Endodermal cell (in vitro differentiated cells): ENCODE measurements around the gene NEU3. TPM values are rescaled to one million over a fixed set of nuclear protein-coding genes. Genes with fewer than 3 reads are reported as not detected.

ENCODE experiments used
- DNase-seq: peaks from one replicate; pipeline ENCODE4 v3.0.0-alpha.2; 2017
- H3K27ac ChIP-seq: 2 replicates; pipeline ENCODE4 v1.5.1; 2013; ENCODE audit warnings: mild to moderate bottlenecking, low read depth, low read length, moderate library complexity
- H3K27me3 ChIP-seq: 2 replicates; pipeline ENCODE4 v1.6.1; 2013; ENCODE audit warnings: mild to moderate bottlenecking, low read length, moderate library complexity; ENCODE audit not compliant: insufficient read depth, control insufficient read depth, poor library complexity, severe bottlenecking
- H3K36me3 ChIP-seq: 2 replicates; pipeline ENCODE4 v1.7.0; 2013; ENCODE audit warnings: mild to moderate bottlenecking, low read length, moderate library complexity; ENCODE audit not compliant: control insufficient read depth, insufficient read depth
- H3K4me1 ChIP-seq: one replicate; pipeline ENCODE4 v1.7.0; 2013; ENCODE audit warnings: low read length; ENCODE audit not compliant: control insufficient read depth, insufficient read depth
- H3K4me3 ChIP-seq: 2 replicates; pipeline ENCODE4 v1.5.1; 2013; ENCODE audit warnings: mild to moderate bottlenecking, low read length, moderate library complexity
- H3K9ac ChIP-seq: 2 replicates; pipeline ENCODE4 v1.6.1; 2013; ENCODE audit warnings: mild to moderate bottlenecking, low read length, moderate library complexity; ENCODE audit not compliant: poor library complexity, severe bottlenecking; ENCODE audit errors: extremely low read depth
- H3K9me3 ChIP-seq: 2 replicates; pipeline ENCODE4 v1.6.1; 2013; ENCODE audit warnings: mild to moderate bottlenecking, low read length, moderate library complexity; ENCODE audit not compliant: control insufficient read depth
- H3K27ac Mint-ChIP-seq: 2 replicates; pipeline ENCODE4 v1.8.0; 2020; ENCODE audit warnings: mixed read lengths
- H3K27me3 Mint-ChIP-seq: 2 replicates; pipeline ENCODE4 v1.8.0; 2021; ENCODE audit warnings: mild to moderate bottlenecking, mixed read lengths; ENCODE audit not compliant: insufficient read depth
- H3K36me3 Mint-ChIP-seq: 2 replicates; pipeline ENCODE4 v1.8.0; 2020; ENCODE audit warnings: low read depth, mixed read lengths
- H3K4me1 Mint-ChIP-seq: 2 replicates; pipeline ENCODE4 v1.8.0; 2020; ENCODE audit warnings: mixed read lengths
- H3K4me3 Mint-ChIP-seq: 2 replicates; pipeline ENCODE4 v1.8.0; 2020; ENCODE audit warnings: mild to moderate bottlenecking, moderate library complexity, mixed read lengths
- H3K9me3 Mint-ChIP-seq: 2 replicates; pipeline ENCODE4 v1.8.0; 2020; ENCODE audit warnings: mild to moderate bottlenecking, mixed read lengths
- CTCF ChIP-seq: fragments of 200-600 bp; sonication (generic); conservative IDR thresholded peaks from 2 replicates; pipeline ENCODE4 v1.5.0; 2021; ENCODE audit warnings: antibody characterized with exemption, mild to moderate bottlenecking
- WGBS, 2 experiments: methylation state at CpG; one replicate each; pipeline versions ENCODE4 v1.1.5 to v1.1.7; 2013; ENCODE audit warnings: missing lambda C conversion rate in 2 of 2, mixed read lengths in 1 of 2; ENCODE audit not compliant: insufficient coverage in 1 of 2, insufficient read length in 1 of 2; 5-methylcytosine and 5-hydroxymethylcytosine counted together
- total RNA-seq, 2 donors: library from RNA; stranded (reverse); fragmentation: NEBNext Ultra II Directional in 1 of 2; extraction: Animal tissue kit (Norgen Biotek cat#: 25700) in 1 of 2; gene quantifications; 2 replicates in 1 of 2; 3 replicates in 1 of 2; pipeline ENCODE4 v1.2.1, GENCODE V29; 2021

Gene NEU3
- total RNA-seq, 2 donors from 2014 or later = 9.1 to 10.8 TPM

- Histone ChIP-seq H3K9me3 (no peaks in the 10 kb centered on the region), H3K4me1 (peaks cover 2% of the 10 kb centered on the region), H3K4me3 (no peak overlapping the region), H3K36me3 (peaks cover 73% of the 10 kb centered on the region), H3K27me3 (no peaks in the 10 kb centered on the region), H3K9ac (no peak overlapping the region), H3K27ac (no peak overlapping the region)
- no peak for TF ChIP-seq CTCF
- Mint-ChIP-seq H3K4me1 (peaks cover 21% of the 10 kb centered on the region), H3K4me3 (no peak overlapping the region), H3K9me3 (no peaks in the 10 kb centered on the region), H3K36me3 (peaks cover 40% of the 10 kb centered on the region), H3K27me3 (no peaks in the 10 kb centered on the region), H3K27ac (no peak overlapping the region)
- no peak for DNase-seq
- WGBS, 2 experiments = 93 to 96% methylated on average over 4 to 5 of the region's 5 CpGs
Observed at GRCh38 chr11:74966651-74967050, 22.1 kb upstream of the NEU3 start.

GRCh38 chr11:74970852-74971395 is 17.8 kb upstream of the NEU3 start:
- Histone ChIP-seq H3K27me3 (no peaks in the 10 kb centered on the region), H3K9me3 (no peaks in the 10 kb centered on the region), H3K36me3 (peaks cover 78% of the 10 kb centered on the region), H3K9ac (no peak overlapping the region), H3K4me1 (no peaks in the 10 kb centered on the region), H3K27ac (no peak overlapping the region), H3K4me3 (no peak overlapping the region)
- no peak overlapping the region for H3K27ac Mint-ChIP-seq
- H3K27me3 Mint-ChIP-seq = no peaks in the 10 kb centered on the region
- no peak overlapping the region for H3K4me3 Mint-ChIP-seq
- no peaks in the 10 kb centered on the region for H3K4me1 Mint-ChIP-seq
- H3K9me3 Mint-ChIP-seq = no peaks in the 10 kb centered on the region
- WGBS, 2 experiments = 71 to 85% methylated on average over 1 of the region's 1 CpG
- H3K36me3 Mint-ChIP-seq = peaks cover 69% of the 10 kb centered on the region
- DNase-seq = no peak
- TF ChIP-seq CTCF = no peak

- H3K27ac Mint-ChIP-seq = no peak overlapping the region
- no peak for DNase-seq
- H3K4me1 ChIP-seq = no peaks in the 10 kb centered on the region
- H3K9me3 Mint-ChIP-seq = no peaks in the 10 kb centered on the region
- TF ChIP-seq CTCF = no peak
- H3K27me3 Mint-ChIP-seq = no peaks in the 10 kb centered on the region
- H3K4me3 Mint-ChIP-seq = no peak overlapping the region
- no peak overlapping the region for H3K27ac ChIP-seq
- no peak overlapping the region for H3K4me3 ChIP-seq
- no peaks in the 10 kb centered on the region for H3K27me3 ChIP-seq
- H3K36me3 Mint-ChIP-seq = peaks cover 67% of the 10 kb centered on the region
- H3K9me3 ChIP-seq = no peaks in the 10 kb centered on the region
- H3K36me3 ChIP-seq = peaks cover 77% of the 10 kb centered on the region
- no peaks in the 10 kb centered on the region for H3K4me1 Mint-ChIP-seq
- WGBS, 2 experiments = 94 to 100% methylated on average over 2 to 6 of the region's 6 CpGs
- no peak overlapping the region for H3K9ac ChIP-seq
Observed at GRCh38 chr11:74971424-74971823, 17.3 kb upstream of the NEU3 start.
